Adrenal gland (tissue), 12 donors: ENCODE measurements around the gene YY1. TPM values are rescaled to one million over a fixed set of nuclear protein-coding genes. Genes with fewer than 3 reads are reported as not detected.

Experiments used
- DNase-seq, 7 donors: peaks; one replicate each; pipeline ENCODE4 v3.0.0-alpha.2; 2019 to 2020
- H3K27ac ChIP-seq, 5 donors: fragments of 200-600 bp; sonication (generic) in 4 of 5; 1 replicate in 3 of 5; 2 replicates in 2 of 5; pipeline versions ENCODE4 v1.5.1 to v1.8.0; 2016 to 2020; ENCODE audit warnings: mild to moderate bottlenecking in 1 of 5
- H3K27me3 ChIP-seq: fragments of 200-600 bp; 2 replicates; pipeline ENCODE4 v1.8.0; 2021
- H3K36me3 ChIP-seq, 2 donors: fragments of 200-600 bp; replicated peaks in 1 of 2; 1 replicate in 1 of 2; 2 replicates in 1 of 2; pipeline versions ENCODE4 v1.5.1 to v1.8.0; 2018 to 2022
- H3K4me1 ChIP-seq, 2 donors: fragments of 200-600 bp; replicated peaks in 1 of 2; 1 replicate in 1 of 2; 2 replicates in 1 of 2; pipeline versions ENCODE4 v1.5.1 to v1.8.0; 2018 to 2021
- H3K4me3 ChIP-seq, 4 donors: fragments of 200-600 bp; sonication (generic) in 3 of 4; one replicate each; pipeline ENCODE4 v1.5.1; 2016 to 2018
- H3K9me3 ChIP-seq, 3 donors: fragments of 200-600 bp; sonication (generic) in 1 of 3; replicated peaks in 1 of 3; 1 replicate in 2 of 3; 2 replicates in 1 of 3; pipeline versions ENCODE4 v1.5.1 to v1.8.0; 2016 to 2021
- POLR2A ChIP-seq, 2 donors: fragments of 450-650 bp; IDR thresholded peaks; one replicate each; pipeline ENCODE4 v1.6.1; 2017; ENCODE audit warnings: antibody characterized with exemption in 2 of 2, mild to moderate bottlenecking in 2 of 2, moderate library complexity in 1 of 2
- WGBS, 4 donors: extraction: QIAGEN DNeasy Blood & Tissue Kit in 2 of 4; methylation state at CpG; one replicate each; pipeline versions ENCODE4 v1.1.5 to v1.1.7; 2013 to 2017; 5-methylcytosine and 5-hydroxymethylcytosine counted together
- intact Hi-C, 2 donors: fragments of 100-400 bp; cut with DNase I; formaldehyde crosslinking; loops; one replicate each; pipeline versions ENCODE4 v1.14.1 to v1.15.0; 2022 to 2023
- polyA plus RNA-seq, 3 donors: library from polyadenylated mRNA; stranded (reverse); fragments of 200-250 nt in 2 of 3; fragments of 350-450 nt in 1 of 3; fragmentation: Illumina TruSeq in 1 of 3; extraction: RNeasy Lipid Tissue Mini Kit (QIAGEN cat#74804) in 1 of 3; gene quantifications; one replicate each; pipeline ENCODE4 v1.2.3, GENCODE V29; 2013 to 2014
- total RNA-seq, 9 donors: library from RNA; depleted of rRNA in 4 of 9; stranded (reverse); fragments of >200 nt in 4 of 9; fragments of 120-200 nt in 1 of 9; fragmentation: NEBNext Ultra II Directional in 1 of 9; extraction: Animal tissue kit (Norgen Biotek cat#: 25700) in 1 of 9; gene quantifications; one replicate each; pipeline versions ENCODE4 v1.1.0 to v1.2.4, GENCODE V29; 2013 to 2023
- TF ChIP-seq, protein P1 (sequence below), 6 experiments: fragments of 450-650 bp in 4 of 6; fragments of 200-600 bp in 2 of 6; sonication (generic) in 1 of 6; IDR thresholded peaks; 1 replicate in 5 of 6; 2 replicates in 1 of 6; pipeline versions ENCODE4 v1.5.1 to v1.8.0; 2016 to 2021; ENCODE audit warnings: antibody characterized with exemption in 6 of 6, mild to moderate bottlenecking in 2 of 6, moderate library complexity in 1 of 6
- donor health status: healthy with polysubstance abuse.
- donor health status: Bipolar disorder and iron deficiency.
- donor health status: DM: yes; HTN: yes; CAD: no.
- donor health status: DM: no; HTN: no; CAD: no.
- donor health status: DM: no; HTN: no; CAD: no.
- donor health status: DM: yes; HTN: yes; CAD: no.

The YY1 gene
- total and polyA plus RNA-seq, 12 donors, result 20.1 to 79.7 (median 52.4) TPM

DNA sequence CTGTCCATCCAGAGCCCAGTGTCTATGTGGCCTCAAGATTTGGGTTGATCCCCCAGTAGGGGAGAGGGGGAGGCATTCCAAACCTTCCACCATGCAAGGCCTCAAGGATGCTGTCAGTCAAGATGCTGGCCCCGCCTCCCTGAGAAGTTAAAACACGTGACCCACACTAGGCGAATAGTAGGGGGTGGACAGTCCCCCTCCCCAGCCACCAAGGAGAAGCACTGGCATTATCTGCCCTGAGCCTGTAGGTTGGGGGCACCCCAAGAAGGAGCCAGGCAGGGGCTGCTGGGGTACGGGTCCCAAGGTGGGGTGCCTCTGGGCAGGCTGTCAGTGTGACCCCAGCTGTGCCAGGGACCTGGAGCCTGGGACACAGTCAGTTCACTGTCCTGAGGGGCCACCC, 65.0 kb downstream of the YY1 start:
- intact Hi-C loops, result loop anchor here (5.0 to 10.0 kb wide), 2 partner anchors 71 to 78 kb away; partner anchors contain the start of gene WDR25 (in 1 of the 2)
- no peaks in the 10 kb centered on the region for H3K9me3 ChIP-seq
- no peaks in the 10 kb centered on the region for H3K36me3 ChIP-seq
- TF ChIP-seq, protein P1, sequence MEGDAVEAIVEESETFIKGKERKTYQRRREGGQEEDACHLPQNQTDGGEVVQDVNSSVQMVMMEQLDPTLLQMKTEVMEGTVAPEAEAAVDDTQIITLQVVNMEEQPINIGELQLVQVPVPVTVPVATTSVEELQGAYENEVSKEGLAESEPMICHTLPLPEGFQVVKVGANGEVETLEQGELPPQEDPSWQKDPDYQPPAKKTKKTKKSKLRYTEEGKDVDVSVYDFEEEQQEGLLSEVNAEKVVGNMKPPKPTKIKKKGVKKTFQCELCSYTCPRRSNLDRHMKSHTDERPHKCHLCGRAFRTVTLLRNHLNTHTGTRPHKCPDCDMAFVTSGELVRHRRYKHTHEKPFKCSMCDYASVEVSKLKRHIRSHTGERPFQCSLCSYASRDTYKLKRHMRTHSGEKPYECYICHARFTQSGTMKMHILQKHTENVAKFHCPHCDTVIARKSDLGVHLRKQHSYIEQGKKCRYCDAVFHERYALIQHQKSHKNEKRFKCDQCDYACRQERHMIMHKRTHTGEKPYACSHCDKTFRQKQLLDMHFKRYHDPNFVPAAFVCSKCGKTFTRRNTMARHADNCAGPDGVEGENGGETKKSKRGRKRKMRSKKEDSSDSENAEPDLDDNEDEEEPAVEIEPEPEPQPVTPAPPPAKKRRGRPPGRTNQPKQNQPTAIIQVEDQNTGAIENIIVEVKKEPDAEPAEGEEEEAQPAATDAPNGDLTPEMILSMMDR (IDR thresholded peaks at IDR 0.05), result no peak
- TF ChIP-seq POLR2A (IDR thresholded peaks at IDR 0.05), result no peak
- H3K4me1 ChIP-seq, result peaks cover 26 to 30% of the 10 kb centered on the region in 2 donors
- peak overlapping the region in 3 of 5 donors; percentile 48 to 92 (median 90) for H3K27ac ChIP-seq
- DNase-seq, result no peak
- no peaks in the 10 kb centered on the region for H3K27me3 ChIP-seq
- WGBS, 4 donors, result 64 to 80% (median 74%) methylated on average over 1 to 4 of the region's 4 CpGs
- no peak overlapping the region for H3K4me3 ChIP-seq

DNA sequence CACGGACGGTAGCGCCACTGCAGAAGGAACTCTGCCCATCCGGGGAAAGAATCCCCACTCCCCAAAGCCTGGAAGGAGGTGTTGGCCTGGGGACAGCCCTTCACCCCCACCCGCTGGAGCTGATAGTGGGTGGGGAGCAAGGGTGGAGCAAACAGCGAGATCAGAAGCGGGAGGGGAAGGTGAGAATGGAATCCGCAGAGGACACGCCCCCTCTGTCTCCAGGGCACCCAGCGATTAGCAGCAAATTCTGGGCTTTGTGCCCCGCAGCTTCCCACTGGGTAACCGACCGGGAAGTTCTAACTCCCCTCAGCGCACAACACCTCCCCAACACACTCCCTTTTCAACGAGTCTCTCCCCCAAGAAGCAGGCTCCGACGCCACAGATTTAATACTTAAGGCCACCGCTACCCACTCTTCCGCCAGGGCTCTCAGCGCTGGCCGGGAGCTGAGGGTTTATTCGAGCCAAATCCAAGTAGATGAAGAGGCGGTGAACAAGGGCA, 65.9 kb downstream of the YY1 start:
- intact Hi-C loops, result loop anchor here (5.0 to 10.0 kb wide), 2 partner anchors 70 to 77 kb away; partner anchors contain the start of gene WDR25 (in 1 of the 2)
- Histone ChIP-seq H3K27me3 (no peaks in the 10 kb centered on the region), H3K4me3 (peak overlapping the region in 2 of 4 donors; percentile 70 to 76), H3K36me3 (no peaks in the 10 kb centered on the region), H3K9me3 (no peaks in the 10 kb centered on the region), H3K27ac (peak overlapping the region; percentile 52 to 92 (median 90)), H3K4me1 (peaks cover 26 to 37% of the 10 kb centered on the region in 2 donors)
- WGBS, 4 donors, result 6 to 23% (median 9%) methylated on average over 9 to 23 of the region's 23 CpGs
- peak; percentile 70 to 90 (median 85) for DNase-seq
- peak in 1 of 2 donors; percentile 52 for TF ChIP-seq POLR2A (IDR thresholded peaks at IDR 0.05)
- TF ChIP-seq, protein P1 (IDR thresholded peaks at IDR 0.05), result no peak

DNA sequence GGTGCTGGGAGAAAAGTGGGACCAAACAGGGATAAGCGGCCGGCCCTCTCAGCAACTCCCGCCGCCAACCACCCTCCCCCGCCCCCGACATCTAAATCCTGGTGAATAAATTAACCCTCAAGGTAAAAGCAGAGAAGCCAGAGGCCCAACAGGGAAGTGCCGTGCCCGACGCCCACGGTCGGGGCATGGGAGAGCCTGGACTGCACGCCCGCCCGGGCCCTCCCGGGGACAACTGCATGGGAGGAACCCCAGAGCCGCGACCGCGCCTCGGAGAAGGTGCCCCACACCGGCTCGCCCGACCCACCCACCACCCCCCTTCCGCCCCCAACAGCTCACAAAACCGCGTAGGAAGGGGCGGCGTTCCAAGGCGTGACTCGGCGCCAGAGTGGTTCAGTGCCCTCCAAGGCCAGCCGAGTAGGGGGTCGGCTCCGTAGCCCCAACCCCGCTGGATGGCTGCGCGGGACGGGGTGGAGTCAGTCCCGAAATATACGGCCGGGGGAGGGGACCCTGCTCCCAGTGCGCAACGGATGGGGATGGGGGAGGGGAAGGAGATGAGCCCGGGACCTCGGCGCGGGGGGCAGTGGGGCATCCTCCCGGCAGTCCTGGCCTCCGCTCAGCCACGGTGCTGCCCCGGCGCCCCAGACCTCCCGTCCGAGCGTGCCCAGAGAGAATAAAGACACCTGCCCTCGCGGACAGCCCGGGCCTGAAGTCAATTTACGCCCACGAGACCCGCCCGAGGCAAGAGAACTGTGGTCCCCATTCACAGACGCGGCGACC, 66.6 kb downstream of the YY1 start:
- Histone ChIP-seq H3K36me3 (no peaks in the 10 kb centered on the region), H3K27ac (peak overlapping the region; percentile 65 to 92 (median 90)), H3K4me3 (peak overlapping the region; percentile 5 to 91 (median 73)), H3K9me3 (no peaks in the 10 kb centered on the region), H3K4me1 (peaks cover 26 to 37% of the 10 kb centered on the region in 2 donors), H3K27me3 (no peaks in the 10 kb centered on the region)
- DNase-seq, result peak in 6 of 7 donors; percentile 56 to 71 (median 61)
- 0 to 2% (median 1%) methylated on average over 11 to 65 of the region's 65 CpGs for WGBS, 4 donors
- TF ChIP-seq, protein P1 (IDR thresholded peaks at IDR 0.05), result no peak
- TF ChIP-seq POLR2A (IDR thresholded peaks at IDR 0.05), result peak in 1 of 2 donors; percentile 18
- intact Hi-C loops, result loop anchor here in 1 of 2 donors (10.0 kb wide), 1 partner anchor 69 kb away; the partner anchor contains the start of gene WDR25
